ENCODE results near the gene ZNF592.

Gene ZNF592

DNA sequence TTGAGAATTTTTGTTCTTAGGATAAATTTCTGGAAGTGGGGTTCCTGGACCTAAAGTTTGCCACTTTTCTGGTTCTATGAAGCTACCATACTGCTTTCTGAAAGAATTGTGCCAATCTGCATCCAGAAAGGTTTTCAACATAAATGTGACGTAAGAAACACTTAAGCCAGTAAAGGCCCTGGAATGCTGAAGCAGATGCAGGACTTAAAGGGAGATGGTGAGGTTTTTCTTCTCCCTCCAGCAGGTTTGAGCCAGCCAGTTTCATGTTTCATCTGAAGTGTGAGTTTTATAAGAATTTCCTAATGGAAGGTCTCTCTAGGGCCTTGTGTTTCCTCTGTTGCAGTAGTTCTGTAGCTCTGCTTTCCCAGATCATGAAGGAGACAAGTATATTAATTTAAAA is 33.1 kb downstream of the ZNF592 start:
- H3K36me3 ChIP-seq (ENCODE audit: control insufficient read depth in 2 of 2, insufficient read depth in 2 of 2, low read length in 2 of 2), result peaks cover 28 to 37% of the 10 kb centered on the region in 2 donors
- H3K4me1 ChIP-seq (ENCODE audit: control insufficient read depth, insufficient read depth, low read length), result peaks cover 9% of the 10 kb centered on the region
- no peak overlapping the region for H3K9ac ChIP-seq (ENCODE audit: low read length in 2 of 2)
- no peak overlapping the region for H3K4me3 ChIP-seq (ENCODE audit: low read length in 2 of 2)
- no peaks in the 10 kb centered on the region for H3K27me3 ChIP-seq (ENCODE audit: control insufficient read depth in 1 of 2, insufficient read depth in 2 of 2, low read length in 2 of 2)
- no peaks in the 10 kb centered on the region for H3K9me3 ChIP-seq (ENCODE audit: control insufficient read depth in 2 of 2, low read length in 2 of 2)
- no peak overlapping the region for H3K27ac ChIP-seq (ENCODE audit: low read length)

DNA sequence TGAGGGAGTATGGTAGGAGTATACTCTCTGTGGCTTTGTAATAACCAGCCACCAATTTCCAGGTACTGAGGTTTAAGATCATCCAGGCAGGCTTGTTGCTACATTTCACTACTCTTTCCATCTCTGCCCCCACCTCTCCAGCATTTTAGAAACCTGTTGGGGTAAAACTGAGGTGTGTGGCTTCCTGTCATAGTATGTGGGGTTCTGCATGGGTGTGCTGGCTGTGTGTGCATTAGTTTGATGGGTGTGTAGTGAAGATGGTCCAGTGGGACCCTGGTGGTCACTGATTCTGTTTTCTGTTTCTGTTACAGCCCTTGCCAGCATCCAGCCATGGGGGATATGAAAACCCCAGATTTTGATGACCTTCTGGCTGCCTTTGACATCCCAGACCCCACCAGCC is 34.0 kb downstream of the ZNF592 start:
- no peak overlapping the region for H3K4me3 ChIP-seq (ENCODE audit: low read length in 2 of 2)
- no peaks in the 10 kb centered on the region for H3K9me3 ChIP-seq (ENCODE audit: control insufficient read depth in 2 of 2, low read length in 2 of 2)
- H3K27ac ChIP-seq (ENCODE audit: low read length), result no peak overlapping the region
- H3K36me3 ChIP-seq (ENCODE audit: control insufficient read depth in 2 of 2, insufficient read depth in 2 of 2, low read length in 2 of 2), result peaks cover 28 to 37% of the 10 kb centered on the region in 2 donors
- H3K9ac ChIP-seq (ENCODE audit: low read length in 2 of 2), result no peak overlapping the region
- peaks cover 14% of the 10 kb centered on the region for H3K4me1 ChIP-seq (ENCODE audit: control insufficient read depth, insufficient read depth, low read length)
- H3K27me3 ChIP-seq (ENCODE audit: control insufficient read depth in 1 of 2, insufficient read depth in 2 of 2, low read length in 2 of 2), result no peaks in the 10 kb centered on the region

DNA sequence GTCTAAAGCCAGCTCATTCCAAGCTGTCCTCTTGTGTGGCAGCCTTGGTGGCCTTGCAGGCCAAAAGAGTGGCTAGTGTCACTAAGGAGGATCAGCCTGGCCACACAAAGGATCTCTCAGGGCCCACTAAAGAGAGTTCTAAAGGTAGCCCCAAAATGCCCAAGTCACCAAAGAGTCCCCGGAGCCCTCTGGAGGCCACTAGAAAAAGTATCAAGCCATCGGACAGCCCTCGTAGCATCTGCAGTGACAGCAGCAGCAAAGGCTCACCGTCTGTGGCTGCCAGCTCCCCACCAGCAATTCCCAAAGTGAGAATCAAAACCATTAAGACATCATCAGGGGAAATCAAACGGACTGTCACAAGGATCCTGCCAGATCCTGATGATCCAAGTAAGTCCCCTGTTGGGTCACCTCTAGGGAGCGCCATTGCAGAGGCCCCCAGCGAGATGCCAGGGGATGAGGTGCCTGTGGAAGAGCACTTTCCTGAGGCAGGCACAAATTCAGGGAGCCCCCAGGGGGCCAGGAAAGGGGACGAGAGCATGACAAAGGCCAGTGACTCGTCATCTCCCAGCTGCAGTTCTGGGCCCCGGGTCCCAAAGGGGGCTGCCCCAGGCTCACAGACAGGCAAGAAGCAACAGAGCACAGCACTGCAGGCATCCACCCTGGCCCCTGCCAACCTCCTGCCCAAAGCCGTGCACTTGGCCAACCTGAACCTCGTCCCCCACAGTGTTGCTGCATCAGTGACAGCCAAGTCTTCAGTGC is 35.3 kb downstream of the ZNF592 start:
- H3K9me3 ChIP-seq (ENCODE audit: control insufficient read depth in 2 of 2, low read length in 2 of 2), result no peaks in the 10 kb centered on the region
- H3K36me3 ChIP-seq (ENCODE audit: control insufficient read depth in 2 of 2, insufficient read depth in 2 of 2, low read length in 2 of 2), result peaks cover 24 to 33% of the 10 kb centered on the region in 2 donors
- H3K27ac ChIP-seq (ENCODE audit: low read length), result no peak overlapping the region
- H3K4me3 ChIP-seq (ENCODE audit: low read length in 2 of 2), result no peak overlapping the region
- no peak overlapping the region for H3K9ac ChIP-seq (ENCODE audit: low read length in 2 of 2)
- peaks cover 22% of the 10 kb centered on the region for H3K4me1 ChIP-seq (ENCODE audit: control insufficient read depth, insufficient read depth, low read length)
- no peaks in the 10 kb centered on the region for H3K27me3 ChIP-seq (ENCODE audit: control insufficient read depth in 1 of 2, insufficient read depth in 2 of 2, low read length in 2 of 2)

DNA sequence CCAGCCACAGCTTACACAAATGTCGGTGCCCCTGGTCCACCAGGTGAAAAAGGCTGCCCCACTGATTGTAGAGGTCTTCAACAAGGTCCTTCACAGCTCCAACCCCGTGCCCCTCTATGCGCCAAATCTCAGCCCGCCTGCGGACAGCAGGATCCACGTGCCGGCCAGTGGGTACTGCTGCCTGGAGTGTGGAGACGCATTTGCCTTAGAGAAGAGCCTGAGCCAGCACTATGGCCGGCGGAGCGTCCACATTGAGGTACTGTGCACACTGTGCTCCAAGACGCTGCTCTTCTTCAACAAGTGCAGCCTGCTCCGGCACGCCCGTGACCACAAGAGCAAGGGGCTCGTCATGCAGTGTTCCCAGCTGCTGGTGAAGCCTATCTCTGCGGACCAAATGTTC is 35.9 kb downstream of the ZNF592 start:
- Histone ChIP-seq H3K9me3 (ENCODE audit: control insufficient read depth in 2 of 2, low read length in 2 of 2) (no peaks in the 10 kb centered on the region), H3K36me3 (ENCODE audit: control insufficient read depth in 2 of 2, insufficient read depth in 2 of 2, low read length in 2 of 2) (peaks cover 24 to 33% of the 10 kb centered on the region in 2 donors), H3K9ac (ENCODE audit: low read length in 2 of 2) (no peak overlapping the region), H3K4me3 (ENCODE audit: low read length in 2 of 2) (no peak overlapping the region), H3K27me3 (ENCODE audit: control insufficient read depth in 1 of 2, insufficient read depth in 2 of 2, low read length in 2 of 2) (no peaks in the 10 kb centered on the region), H3K27ac (ENCODE audit: low read length) (no peak overlapping the region), H3K4me1 (ENCODE audit: control insufficient read depth, insufficient read depth, low read length) (peaks cover 22% of the 10 kb centered on the region)

DNA sequence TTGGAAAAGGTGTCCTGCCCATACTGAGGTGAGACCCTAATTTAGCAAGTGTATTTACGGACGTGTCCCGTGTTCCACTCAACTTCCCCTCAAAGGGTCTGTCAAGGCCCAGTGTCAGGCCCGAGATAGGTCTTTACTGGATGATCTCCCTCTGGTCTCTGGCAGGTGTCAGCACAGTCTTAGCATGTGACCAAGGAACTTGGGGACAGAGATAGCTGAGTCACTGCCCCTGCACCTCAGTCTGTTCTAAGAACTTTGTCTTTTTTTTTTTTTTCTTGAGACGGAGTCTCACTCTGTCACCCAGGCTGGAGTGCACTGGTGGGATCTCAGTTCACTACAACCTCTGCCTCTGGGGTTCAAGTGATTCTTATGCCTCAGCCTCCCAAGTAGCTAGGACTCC is 36.7 kb downstream of the ZNF592 start:
- Histone ChIP-seq H3K9ac (ENCODE audit: low read length in 2 of 2) (no peak overlapping the region), H3K4me1 (ENCODE audit: control insufficient read depth, insufficient read depth, low read length) (peaks cover 22% of the 10 kb centered on the region), H3K27ac (ENCODE audit: low read length) (no peak overlapping the region), H3K4me3 (ENCODE audit: low read length in 2 of 2) (no peak overlapping the region), H3K36me3 (ENCODE audit: control insufficient read depth in 2 of 2, insufficient read depth in 2 of 2, low read length in 2 of 2) (peaks cover 24 to 33% of the 10 kb centered on the region in 2 donors), H3K9me3 (ENCODE audit: control insufficient read depth in 2 of 2, low read length in 2 of 2) (no peaks in the 10 kb centered on the region), H3K27me3 (ENCODE audit: control insufficient read depth in 1 of 2, insufficient read depth in 2 of 2, low read length in 2 of 2) (no peaks in the 10 kb centered on the region)

DNA sequence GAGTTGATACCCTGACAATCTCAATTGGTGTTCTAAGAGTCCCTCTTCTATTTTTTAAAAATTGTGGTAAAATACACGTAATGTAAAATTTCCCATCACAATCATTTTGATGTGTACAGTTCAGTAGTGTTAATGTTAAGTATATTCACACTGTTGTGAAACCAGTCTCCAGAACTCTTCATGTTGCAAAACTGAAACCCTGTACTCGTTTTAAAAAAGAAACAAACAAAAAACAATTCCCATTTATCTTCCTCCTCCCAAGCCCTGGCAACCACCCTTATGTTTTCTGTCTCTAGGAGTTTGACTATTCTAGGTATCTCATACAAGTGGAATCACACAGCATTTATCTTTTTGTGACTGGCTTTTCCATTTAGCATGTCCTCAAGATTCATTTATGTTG is 40.1 kb downstream of the ZNF592 start:
- Histone ChIP-seq H3K9ac (ENCODE audit: low read length in 2 of 2) (no peak overlapping the region), H3K27ac (ENCODE audit: low read length) (no peak overlapping the region), H3K4me3 (ENCODE audit: low read length in 2 of 2) (no peak overlapping the region), H3K36me3 (ENCODE audit: control insufficient read depth in 2 of 2, insufficient read depth in 2 of 2, low read length in 2 of 2) (peaks cover 18 to 34% of the 10 kb centered on the region in 2 donors), H3K27me3 (ENCODE audit: control insufficient read depth in 1 of 2, insufficient read depth in 2 of 2, low read length in 2 of 2) (no peaks in the 10 kb centered on the region), H3K9me3 (ENCODE audit: control insufficient read depth in 2 of 2, low read length in 2 of 2) (no peaks in the 10 kb centered on the region), H3K4me1 (ENCODE audit: control insufficient read depth, insufficient read depth, low read length) (peaks cover 25% of the 10 kb centered on the region)

DNA sequence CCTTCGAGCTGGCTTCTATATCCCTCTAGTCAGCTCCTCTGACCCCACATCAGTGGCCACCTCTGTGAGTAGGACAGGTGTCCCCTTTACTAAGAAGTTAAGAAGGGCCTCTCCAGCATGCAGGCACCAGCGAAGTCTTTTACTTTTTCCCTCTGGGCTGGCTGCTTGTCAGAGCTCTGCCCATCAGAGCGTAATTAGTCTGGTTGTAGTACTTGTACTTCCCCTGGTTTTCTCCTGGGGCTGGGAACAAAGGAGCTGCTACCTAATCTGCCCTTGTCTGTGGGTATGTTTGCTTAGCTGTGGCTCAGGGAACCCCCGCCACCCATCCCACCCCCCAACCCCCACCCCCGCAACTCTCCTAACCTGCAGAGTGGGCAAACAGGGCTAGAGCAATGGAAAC is 41.4 kb downstream of the ZNF592 start:
- Histone ChIP-seq H3K4me3 (ENCODE audit: low read length in 2 of 2) (no peak overlapping the region), H3K27ac (ENCODE audit: low read length) (no peak overlapping the region), H3K4me1 (ENCODE audit: control insufficient read depth, insufficient read depth, low read length) (peaks cover 25% of the 10 kb centered on the region), H3K36me3 (ENCODE audit: control insufficient read depth in 2 of 2, insufficient read depth in 2 of 2, low read length in 2 of 2) (peaks cover 5 to 27% of the 10 kb centered on the region in 2 donors), H3K27me3 (ENCODE audit: control insufficient read depth in 1 of 2, insufficient read depth in 2 of 2, low read length in 2 of 2) (no peaks in the 10 kb centered on the region), H3K9me3 (ENCODE audit: control insufficient read depth in 2 of 2, low read length in 2 of 2) (no peaks in the 10 kb centered on the region), H3K9ac (ENCODE audit: low read length in 2 of 2) (no peak overlapping the region)

DNA sequence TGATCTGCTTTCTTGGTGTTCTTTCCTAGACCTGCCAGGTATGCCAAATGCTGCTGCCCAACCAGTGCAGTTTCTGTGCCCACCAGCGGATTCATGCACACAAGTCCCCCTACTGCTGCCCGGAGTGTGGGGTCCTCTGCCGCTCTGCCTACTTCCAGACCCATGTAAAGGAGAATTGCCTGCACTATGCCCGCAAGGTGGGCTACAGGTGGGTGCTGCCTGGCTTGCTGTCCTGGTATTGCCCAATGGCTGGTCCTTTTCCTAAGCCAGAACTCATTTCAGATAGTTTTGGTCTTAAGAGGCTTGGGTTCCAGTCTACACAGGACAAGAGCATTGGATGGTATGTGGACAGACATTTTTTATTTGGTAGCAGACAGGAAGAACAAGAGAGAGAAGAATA is 42.3 kb downstream of the ZNF592 start:
- H3K9ac ChIP-seq (ENCODE audit: low read length in 2 of 2), result no peak overlapping the region
- H3K27me3 ChIP-seq (ENCODE audit: control insufficient read depth in 1 of 2, insufficient read depth in 2 of 2, low read length in 2 of 2), result no peaks in the 10 kb centered on the region
- peaks cover 7 to 23% of the 10 kb centered on the region in 2 donors for H3K36me3 ChIP-seq (ENCODE audit: control insufficient read depth in 2 of 2, insufficient read depth in 2 of 2, low read length in 2 of 2)
- H3K9me3 ChIP-seq (ENCODE audit: control insufficient read depth in 2 of 2, low read length in 2 of 2), result no peaks in the 10 kb centered on the region
- H3K27ac ChIP-seq (ENCODE audit: low read length), result no peak overlapping the region
- peaks cover 18% of the 10 kb centered on the region for H3K4me1 ChIP-seq (ENCODE audit: control insufficient read depth, insufficient read depth, low read length)
- H3K4me3 ChIP-seq (ENCODE audit: low read length in 2 of 2), result no peak overlapping the region

DNA sequence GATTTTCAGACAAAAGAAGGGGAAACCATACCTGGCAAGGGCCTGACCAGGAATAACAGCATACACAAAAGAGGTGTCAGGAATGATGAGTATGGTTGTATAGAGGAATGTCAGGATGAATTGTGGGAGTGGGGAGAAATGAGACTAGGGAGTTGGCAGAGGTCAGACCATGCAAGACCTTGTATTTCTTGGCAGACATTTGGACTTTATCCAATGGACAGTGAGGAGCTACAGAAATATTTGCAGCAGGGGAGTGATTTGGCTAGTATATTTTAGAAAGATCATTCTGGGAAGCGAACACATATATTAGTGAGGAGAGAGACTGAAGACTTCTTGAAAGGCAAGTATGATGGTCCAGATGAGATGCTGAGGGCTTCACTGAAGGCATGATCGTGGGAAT is 43.4 kb downstream of the ZNF592 start:
- peaks cover 7 to 21% of the 10 kb centered on the region in 2 donors for H3K36me3 ChIP-seq (ENCODE audit: control insufficient read depth in 2 of 2, insufficient read depth in 2 of 2, low read length in 2 of 2)
- H3K9me3 ChIP-seq (ENCODE audit: control insufficient read depth in 2 of 2, low read length in 2 of 2), result no peaks in the 10 kb centered on the region
- H3K4me3 ChIP-seq (ENCODE audit: low read length in 2 of 2), result no peak overlapping the region
- H3K9ac ChIP-seq (ENCODE audit: low read length in 2 of 2), result no peak overlapping the region
- H3K27me3 ChIP-seq (ENCODE audit: control insufficient read depth in 1 of 2, insufficient read depth in 2 of 2, low read length in 2 of 2), result no peaks in the 10 kb centered on the region
- H3K27ac ChIP-seq (ENCODE audit: low read length), result no peak overlapping the region
- peaks cover 14% of the 10 kb centered on the region for H3K4me1 ChIP-seq (ENCODE audit: control insufficient read depth, insufficient read depth, low read length)

DNA sequence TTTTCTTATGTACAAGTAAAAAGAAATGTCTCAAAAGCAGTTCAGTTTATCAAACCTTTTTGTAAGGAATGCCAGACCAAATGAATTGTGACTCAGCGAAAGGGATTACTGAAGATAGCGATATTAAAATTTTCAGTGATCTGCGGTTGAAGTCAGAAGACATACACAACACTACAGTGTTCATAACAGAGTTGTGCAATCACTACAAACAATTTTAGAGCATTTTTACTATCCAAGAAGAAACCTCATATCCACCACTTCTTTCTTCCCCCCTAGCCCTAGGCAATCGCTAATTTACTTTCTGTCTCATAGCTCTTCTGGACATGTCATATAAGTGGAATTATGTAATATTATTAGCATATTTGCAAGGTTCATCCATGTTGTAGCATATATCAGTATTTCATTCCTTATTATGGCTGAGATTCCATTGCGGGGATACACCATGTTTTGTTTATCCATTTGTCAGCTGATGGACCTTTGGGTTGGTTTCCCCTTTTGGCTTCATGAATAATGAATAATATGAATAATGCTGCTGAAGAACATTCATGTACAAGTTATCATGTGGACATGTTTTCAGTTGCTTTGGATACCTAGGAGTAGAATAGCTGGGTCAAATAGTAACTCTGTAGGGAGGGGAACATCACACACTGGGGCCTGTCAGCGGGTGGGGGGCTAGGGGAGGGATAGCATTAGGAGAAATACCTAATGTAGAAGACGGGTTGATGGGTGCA is 45.2 kb downstream of the ZNF592 start:
- no peak overlapping the region for H3K9ac ChIP-seq (ENCODE audit: low read length in 2 of 2)
- H3K27me3 ChIP-seq (ENCODE audit: control insufficient read depth in 1 of 2, insufficient read depth in 2 of 2, low read length in 2 of 2), result no peaks in the 10 kb centered on the region
- H3K4me1 ChIP-seq (ENCODE audit: control insufficient read depth, insufficient read depth, low read length), result peaks cover 3% of the 10 kb centered on the region
- H3K27ac ChIP-seq (ENCODE audit: low read length), result no peak overlapping the region
- no peak overlapping the region for H3K4me3 ChIP-seq (ENCODE audit: low read length in 2 of 2)
- H3K36me3 ChIP-seq (ENCODE audit: control insufficient read depth in 2 of 2, insufficient read depth in 2 of 2, low read length in 2 of 2), result peaks cover 18 to 32% of the 10 kb centered on the region in 2 donors
- H3K9me3 ChIP-seq (ENCODE audit: control insufficient read depth in 2 of 2, low read length in 2 of 2), result no peaks in the 10 kb centered on the region

DNA sequence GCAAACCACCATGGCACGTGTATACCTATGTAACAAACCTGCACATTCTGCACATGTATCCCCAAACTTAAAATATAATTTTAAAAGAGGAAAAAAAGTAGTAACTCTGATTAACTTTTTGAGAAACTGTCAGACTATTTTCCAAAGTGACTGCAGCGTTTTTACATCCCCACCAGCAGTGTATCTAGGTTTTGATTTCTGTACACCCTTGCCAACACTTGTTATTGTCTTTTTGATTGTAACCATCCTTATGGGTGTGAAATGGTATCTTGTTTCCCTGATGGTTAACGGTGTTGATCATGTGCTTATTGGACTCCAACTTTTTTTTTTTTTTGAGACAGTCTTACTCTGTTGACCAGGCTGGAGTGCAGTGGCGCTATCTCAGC is 45.8 kb downstream of the ZNF592 start:
- Histone ChIP-seq H3K36me3 (ENCODE audit: control insufficient read depth in 2 of 2, insufficient read depth in 2 of 2, low read length in 2 of 2) (peaks cover 23 to 37% of the 10 kb centered on the region in 2 donors), H3K4me3 (ENCODE audit: low read length in 2 of 2) (no peak overlapping the region), H3K9ac (ENCODE audit: low read length in 2 of 2) (no peak overlapping the region), H3K27ac (ENCODE audit: low read length) (no peak overlapping the region), H3K27me3 (ENCODE audit: control insufficient read depth in 1 of 2, insufficient read depth in 2 of 2, low read length in 2 of 2) (no peaks in the 10 kb centered on the region), H3K9me3 (ENCODE audit: control insufficient read depth in 2 of 2, low read length in 2 of 2) (no peaks in the 10 kb centered on the region), H3K4me1 (ENCODE audit: control insufficient read depth, insufficient read depth, low read length) (peaks cover 3% of the 10 kb centered on the region)
